OCI-LY1 (cell line): ENCODE data around the gene MBNL1.

Source experiments
- H2AFZ ChIP-seq: fragments of 200-600 bp; sonication (generic), shearing (Covaris generic); 2 replicates; pipeline ENCODE4 v1.6.0; 2014; ENCODE audit warnings: antibody characterized with exemption, mild to moderate bottlenecking, low read length
- H3F3A ChIP-seq: fragments of 200-600 bp; sonication (generic), shearing (Covaris generic); 2 replicates; pipeline ENCODE4 v1.6.0; 2014; ENCODE audit warnings: mild to moderate bottlenecking, antibody characterized with exemption, low read length, moderate library complexity; ENCODE audit not compliant: insufficient read depth
- H3K27ac ChIP-seq: fragments of 200-600 bp; sonication (generic); 2 replicates; pipeline ENCODE4 v1.5.1; 2014; ENCODE audit warnings: low read length, mixed run types, mild to moderate bottlenecking, low read depth; ENCODE audit not compliant: poor library complexity, severe bottlenecking
- H3K27me3 ChIP-seq: fragments of 200-600 bp; sonication (generic); 2 replicates; pipeline ENCODE4 v1.6.0; 2014; ENCODE audit warnings: antibody characterized with exemption, mild to moderate bottlenecking, low read length, moderate library complexity; ENCODE audit not compliant: insufficient read depth
- H3K36me3 ChIP-seq: fragments of 200-600 bp; sonication (generic); 2 replicates; pipeline ENCODE4 v1.6.1; 2014; ENCODE audit warnings: mild to moderate bottlenecking, antibody characterized with exemption, low read length, moderate library complexity, mixed read lengths; ENCODE audit not compliant: insufficient read depth
- H3K4me1 ChIP-seq: fragments of 200-600 bp; sonication (generic); 2 replicates; pipeline ENCODE4 v1.5.1; 2014; ENCODE audit warnings: mild to moderate bottlenecking, low read length, moderate library complexity; ENCODE audit not compliant: insufficient read depth, severe bottlenecking
- H3K4me2 ChIP-seq: fragments of 200-600 bp; sonication (generic), shearing (Covaris generic); 2 replicates; pipeline ENCODE4 v1.6.1; 2014; ENCODE audit warnings: low read length
- H3K4me3 ChIP-seq: fragments of 200-600 bp; sonication (generic); 2 replicates; pipeline ENCODE4 v1.5.1; 2014; ENCODE audit warnings: low read length, low read depth, mild to moderate bottlenecking, mixed read lengths; ENCODE audit not compliant: poor library complexity, severe bottlenecking
- H3K79me2 ChIP-seq: fragments of 200-600 bp; shearing (Covaris generic); 2 replicates; pipeline ENCODE4 v1.6.1; 2016; ENCODE audit warnings: mixed run types, low read length, mixed read lengths; ENCODE audit not compliant: insufficient read depth
- H3K9ac ChIP-seq: fragments of 200-600 bp; sonication (generic), shearing (Covaris generic); 2 replicates; pipeline ENCODE4 v1.6.1; 2014; ENCODE audit warnings: mild to moderate bottlenecking, low read length, mixed read lengths
- H3K9me2 ChIP-seq: fragments of 200-600 bp; sonication (generic), shearing (Covaris generic); 2 replicates; pipeline ENCODE4 v1.6.1; 2014; ENCODE audit warnings: low read depth, mild to moderate bottlenecking, low read length, mixed read lengths
- H3K9me3 ChIP-seq: fragments of 200-600 bp; shearing (Covaris generic); 2 replicates; pipeline ENCODE4 v1.6.1; 2014; ENCODE audit warnings: low read length, mixed read lengths
- H4K20me1 ChIP-seq: fragments of 200-600 bp; sonication (generic), shearing (Covaris generic); 2 replicates; pipeline ENCODE4 v1.6.0; 2016; ENCODE audit warnings: mild to moderate bottlenecking, low read length; ENCODE audit not compliant: insufficient read depth
- EZH2 ChIP-seq: fragments of 200-600 bp; sonication (generic), shearing (Covaris generic); IDR thresholded peaks from 2 replicates; pipeline ENCODE4 v1.8.0; 2017; ENCODE audit warnings: borderline replicate concordance, mixed run types, mild to moderate bottlenecking, antibody characterized with exemption, low read length, moderate library complexity, mixed read lengths
- TF ChIP-seq, protein P1 (sequence below): fragments of 200-600 bp; sonication (generic), shearing (Covaris generic); IDR thresholded peaks from 2 replicates; pipeline ENCODE4 v1.5.1; 2017; ENCODE audit warnings: mild to moderate bottlenecking, antibody characterized with exemption, low read length, moderate library complexity, mixed read lengths

Gene MBNL1

DNA sequence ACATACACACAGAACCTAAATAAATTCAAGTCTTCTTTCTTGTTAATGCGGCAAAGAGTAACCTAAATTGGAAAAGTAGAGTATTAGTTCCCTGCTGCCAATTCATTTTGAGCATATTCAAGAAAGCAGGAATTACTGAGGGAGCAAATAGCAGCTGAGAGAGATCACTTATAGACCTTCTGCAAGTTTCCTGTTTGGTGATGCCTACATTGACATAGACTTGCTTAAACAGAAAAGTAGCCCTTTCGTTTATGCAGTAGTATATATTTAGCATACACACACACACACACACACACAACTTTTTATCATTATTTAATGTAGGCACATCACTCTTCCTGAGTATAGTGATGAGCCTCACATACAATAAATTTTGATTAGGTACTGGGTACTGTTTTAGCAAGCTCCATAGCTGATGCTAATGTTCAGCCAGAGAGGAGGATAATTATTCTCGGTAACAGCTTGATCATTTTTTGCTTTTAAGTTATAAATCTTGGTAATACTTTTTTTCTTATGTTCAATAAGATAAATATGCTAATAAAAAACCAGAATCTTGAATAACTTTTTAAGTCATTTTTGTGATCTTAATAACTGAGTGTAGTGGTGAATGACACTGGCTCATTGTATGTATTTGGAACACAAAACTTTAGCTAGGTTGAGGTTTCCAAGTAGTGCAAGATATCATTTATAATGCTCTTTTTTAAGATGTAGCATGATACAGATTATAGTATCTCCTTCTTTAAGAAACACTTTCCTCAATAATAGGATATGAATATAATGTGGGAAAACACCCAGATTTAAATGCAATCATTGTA, 174.7 kb downstream of the MBNL1 start:
- Histone ChIP-seq H3K4me1 (peaks cover 21% of the 10 kb centered on the region), H3K4me3 (no peak overlapping the region), H3K4me2 (no peak overlapping the region), H3K27ac (peak overlapping the region; percentile 31), H3K36me3 (peaks cover 70% of the 10 kb centered on the region), H3K27me3 (no peaks in the 10 kb centered on the region), H4K20me1 (peaks cover 2% of the 10 kb centered on the region; the same call in 1 of the 2 replicates), H2AFZ (no peak overlapping the region), H3K79me2 (peaks cover 74% of the 10 kb centered on the region), H3K9me2 (no peaks in the 10 kb centered on the region), H3K9ac (no peak overlapping the region), H3F3A (peaks cover 4% of the 10 kb centered on the region; the same call in 1 of the 2 replicates), H3K9me3 (peaks cover under 1% of the 10 kb centered on the region; the same call in 1 of the 2 replicates)
- TF ChIP-seq, protein P1, sequence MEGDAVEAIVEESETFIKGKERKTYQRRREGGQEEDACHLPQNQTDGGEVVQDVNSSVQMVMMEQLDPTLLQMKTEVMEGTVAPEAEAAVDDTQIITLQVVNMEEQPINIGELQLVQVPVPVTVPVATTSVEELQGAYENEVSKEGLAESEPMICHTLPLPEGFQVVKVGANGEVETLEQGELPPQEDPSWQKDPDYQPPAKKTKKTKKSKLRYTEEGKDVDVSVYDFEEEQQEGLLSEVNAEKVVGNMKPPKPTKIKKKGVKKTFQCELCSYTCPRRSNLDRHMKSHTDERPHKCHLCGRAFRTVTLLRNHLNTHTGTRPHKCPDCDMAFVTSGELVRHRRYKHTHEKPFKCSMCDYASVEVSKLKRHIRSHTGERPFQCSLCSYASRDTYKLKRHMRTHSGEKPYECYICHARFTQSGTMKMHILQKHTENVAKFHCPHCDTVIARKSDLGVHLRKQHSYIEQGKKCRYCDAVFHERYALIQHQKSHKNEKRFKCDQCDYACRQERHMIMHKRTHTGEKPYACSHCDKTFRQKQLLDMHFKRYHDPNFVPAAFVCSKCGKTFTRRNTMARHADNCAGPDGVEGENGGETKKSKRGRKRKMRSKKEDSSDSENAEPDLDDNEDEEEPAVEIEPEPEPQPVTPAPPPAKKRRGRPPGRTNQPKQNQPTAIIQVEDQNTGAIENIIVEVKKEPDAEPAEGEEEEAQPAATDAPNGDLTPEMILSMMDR = no peak
- TF ChIP-seq EZH2 = no peak

DNA sequence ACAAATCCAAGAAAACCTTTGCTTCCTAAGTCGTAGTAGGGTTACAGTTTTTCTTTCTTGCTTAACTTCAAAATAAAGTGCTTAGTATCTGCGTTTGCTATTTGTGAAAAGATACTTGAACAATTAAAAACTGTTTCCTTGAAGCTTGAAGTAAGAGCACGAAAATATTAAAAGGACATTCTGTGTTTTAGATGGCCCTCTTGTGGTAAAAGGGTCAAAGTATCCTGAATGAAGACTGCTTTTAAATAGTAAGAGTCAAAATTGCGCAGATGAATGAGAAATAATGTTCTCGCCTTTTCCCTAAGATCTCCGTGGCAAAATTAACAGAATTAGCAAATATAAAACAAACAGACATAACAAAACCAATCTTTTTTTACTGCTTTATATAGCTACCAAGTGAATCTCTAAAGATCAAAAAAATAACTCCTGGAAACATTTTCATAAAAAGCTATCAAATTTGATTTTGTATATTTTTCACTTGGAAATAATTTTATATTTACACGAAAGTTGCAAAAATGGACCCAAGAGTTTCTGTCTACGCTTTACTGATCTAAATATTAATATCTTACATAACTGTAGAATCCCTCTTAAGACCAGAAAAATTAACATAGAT, 175.4 kb downstream of the MBNL1 start:
- Histone ChIP-seq H3K79me2 (peaks cover 66% of the 10 kb centered on the region), H3F3A (peaks cover 4% of the 10 kb centered on the region; the same call in 1 of the 2 replicates), H4K20me1 (peaks cover 2% of the 10 kb centered on the region; the same call in 1 of the 2 replicates), H3K9ac (no peak overlapping the region), H2AFZ (no peak overlapping the region), H3K36me3 (peaks cover 70% of the 10 kb centered on the region), H3K4me3 (no peak overlapping the region), H3K4me2 (no peak overlapping the region), H3K9me3 (no peaks in the 10 kb centered on the region), H3K27me3 (no peaks in the 10 kb centered on the region), H3K27ac (peak overlapping the region; percentile 3), H3K4me1 (peaks cover 21% of the 10 kb centered on the region), H3K9me2 (no peaks in the 10 kb centered on the region)
- TF ChIP-seq, protein P1 = peak; percentile 92
- TF ChIP-seq EZH2 = no peak

DNA sequence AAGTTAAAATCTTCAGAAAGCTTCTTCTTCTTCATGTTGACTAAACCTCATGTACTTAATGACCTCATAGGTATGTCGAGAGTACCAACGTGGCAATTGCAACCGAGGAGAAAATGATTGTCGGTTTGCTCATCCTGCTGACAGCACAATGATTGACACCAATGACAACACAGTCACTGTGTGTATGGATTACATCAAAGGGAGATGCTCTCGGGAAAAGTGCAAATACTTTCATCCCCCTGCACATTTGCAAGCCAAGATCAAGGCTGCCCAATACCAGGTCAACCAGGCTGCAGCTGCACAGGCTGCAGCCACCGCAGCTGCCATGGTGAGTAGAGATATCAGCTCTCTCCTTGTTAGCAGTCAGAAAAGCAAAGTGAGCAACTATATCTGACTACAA, 176.5 kb downstream of the MBNL1 start:
- H4K20me1 ChIP-seq = peaks cover 2% of the 10 kb centered on the region; the same call in 1 of the 2 replicates
- peaks cover 21% of the 10 kb centered on the region for H3K4me1 ChIP-seq
- H3K27me3 ChIP-seq = no peaks in the 10 kb centered on the region
- H3K9ac ChIP-seq = no peak overlapping the region
- peaks cover 4% of the 10 kb centered on the region; the same call in 1 of the 2 replicates for H3F3A ChIP-seq
- peaks cover 70% of the 10 kb centered on the region for H3K36me3 ChIP-seq
- H3K9me2 ChIP-seq = no peaks in the 10 kb centered on the region
- TF ChIP-seq, protein P1 = no peak
- no peak for TF ChIP-seq EZH2
- no peaks in the 10 kb centered on the region for H3K9me3 ChIP-seq
- H3K4me3 ChIP-seq = no peak overlapping the region
- H3K79me2 ChIP-seq = peaks cover 56% of the 10 kb centered on the region
- H3K4me2 ChIP-seq = no peak overlapping the region
- no peak overlapping the region for H2AFZ ChIP-seq
- no peak overlapping the region for H3K27ac ChIP-seq
